Measurements from ENCODE around the gene WDR74. TPM values are rescaled to one million over a fixed set of nuclear protein-coding genes. Genes with fewer than 3 reads are reported as not detected.

WDR74 gene
- total RNA-seq, 1 donor from 2014 or later = 27.0 TPM

Small RNA genes within 50 kb of the gene (microRNA-seq; reads per million reads assigned to microRNA genes)
- gene MIR6514 (2.3 reads per million), gene MIR6748 (not detected)

Other genes with a start within 250 kb of the WDR74 start
- gene TUT1, start 248.1 kb downstream of the WDR74 start, total RNA-seq = 14.7 TPM
- gene MTA2, start 237.7 kb downstream of the WDR74 start, total RNA-seq = 28.2 TPM
- gene EML3, start 226.8 kb downstream of the WDR74 start, total RNA-seq = 13.1 TPM
- gene ROM1, start 226.3 kb downstream of the WDR74 start, total RNA-seq = 1.5 TPM
- gene B3GAT3, start 217.6 kb downstream of the WDR74 start, total RNA-seq = 11.6 TPM
- gene GANAB, start 193.0 kb downstream of the WDR74 start, total RNA-seq = 91.4 TPM
- 9.6 TPM for gene INTS5, start 186.3 kb downstream of the WDR74 start, total RNA-seq
- 30.4 TPM for gene C11orf98, start 174.4 kb downstream of the WDR74 start, total RNA-seq
- gene CSKMT, start 174.3 kb downstream of the WDR74 start, total RNA-seq = 3.7 TPM
- gene UQCC3, start 167.9 kb downstream of the WDR74 start, total RNA-seq = 7.8 TPM
- 3.2 TPM for gene LBHD1, start 167.3 kb downstream of the WDR74 start, total RNA-seq
- 82.2 TPM for gene UBXN1, start 160.5 kb downstream of the WDR74 start, total RNA-seq
- gene LRRN4CL, start 150.1 kb downstream of the WDR74 start, total RNA-seq = 3.8 TPM
- gene BSCL2, start 132.2 kb downstream of the WDR74 start, total RNA-seq = 21.7 TPM
- not detected for gene GNG3, start 131.9 kb downstream of the WDR74 start, total RNA-seq
- 30.4 TPM for gene HNRNPUL2, start 112.1 kb downstream of the WDR74 start, total RNA-seq
- 14.0 TPM for gene TTC9C, start 111.1 kb downstream of the WDR74 start, total RNA-seq
- 9.7 TPM for gene ZBTB3, start 85.4 kb downstream of the WDR74 start, total RNA-seq
- 36.8 TPM for gene POLR2G, start 78.0 kb downstream of the WDR74 start, total RNA-seq
- 9.2 TPM for gene TAF6L, start 68.2 kb downstream of the WDR74 start, total RNA-seq
- 17.1 TPM for gene TMEM179B, start 52.2 kb downstream of the WDR74 start, total RNA-seq
- 17.4 TPM for gene TMEM223, start 47.6 kb downstream of the WDR74 start, total RNA-seq
- gene NXF1, start 34.1 kb downstream of the WDR74 start, total RNA-seq = 40.1 TPM
- 15.7 TPM for gene STX5, start 7.5 kb downstream of the WDR74 start, total RNA-seq
- gene TEX54, start 6.7 kb downstream of the WDR74 start, total RNA-seq = not detected
- gene SLC3A2, start 41.3 kb upstream of the WDR74 start, total RNA-seq = 32.9 TPM
- not detected for gene CHRM1, start 81.8 kb upstream of the WDR74 start, total RNA-seq
- gene SLC22A6, start 145.4 kb upstream of the WDR74 start, total RNA-seq = not detected
- gene SLC22A8, start 176.3 kb upstream of the WDR74 start, total RNA-seq = not detected